NOMO-1 (cell line): ENCODE measurements around the gene HLCS.

Experiments used
- DNase-seq, 2 experiments: peaks; one replicate each; lab custom pipeline; 2025; ENCODE audit not compliant: unreplicated experiment in 2 of 2; lab: John Stamatoyannopoulos, UW

Gene HLCS

DNA sequence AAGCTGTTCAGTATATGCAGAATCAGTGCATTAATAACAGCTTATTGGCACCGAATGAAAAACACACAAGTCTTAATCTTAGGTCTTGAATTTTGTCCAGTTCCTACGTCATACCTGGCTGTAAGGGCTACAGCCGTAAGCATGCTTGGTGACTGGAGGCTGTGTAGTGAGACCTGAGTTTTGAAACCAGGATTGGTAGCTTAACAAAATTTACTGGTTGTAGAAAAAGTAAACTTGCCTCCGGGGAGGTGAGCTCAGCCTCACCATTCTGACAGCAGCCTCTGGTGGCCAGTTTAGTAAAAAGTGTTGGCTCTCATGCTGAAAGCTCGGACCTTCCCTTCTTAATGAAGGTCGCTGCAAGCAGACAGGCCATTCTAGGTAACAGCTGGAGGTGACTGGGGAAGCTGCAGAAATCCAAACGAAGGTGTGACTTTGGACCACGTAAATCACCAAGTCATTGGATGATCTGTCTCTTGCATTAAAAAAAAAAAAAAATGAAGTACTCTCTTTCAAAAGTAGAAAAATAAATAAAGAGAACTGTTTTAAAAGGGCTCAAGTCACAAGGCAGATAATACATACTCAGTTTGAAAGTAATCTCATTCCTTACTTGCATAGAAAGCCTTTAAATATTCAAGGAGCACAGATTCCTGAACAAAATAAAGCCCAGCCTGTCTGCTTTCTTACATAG is 48.9 kb downstream of the HLCS start:
- no peak for DNase-seq

DNA sequence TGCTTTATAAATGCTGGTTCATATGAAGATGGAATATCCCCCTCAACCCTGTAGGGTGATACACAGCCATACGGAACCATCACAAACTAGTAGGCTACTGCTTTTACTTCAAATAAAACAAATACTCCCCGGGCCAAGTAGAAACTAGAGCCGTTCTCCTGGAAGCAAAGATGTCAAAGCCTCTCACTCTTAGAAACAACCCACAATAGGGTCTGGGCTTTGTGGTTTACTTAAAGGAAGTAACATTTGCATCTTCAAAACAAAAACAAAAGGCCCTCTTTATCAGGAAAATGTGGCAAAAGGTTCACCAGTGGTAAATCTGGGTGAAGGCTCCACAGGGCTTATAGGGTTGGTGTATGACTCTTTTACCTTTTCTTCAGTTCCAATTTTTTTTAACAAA is 49.8 kb downstream of the HLCS start:
- no peak for DNase-seq

GRCh38 chr21:36915696-36916245 is 50.7 kb downstream of the HLCS start:
- DNase-seq, result no peak

DNA sequence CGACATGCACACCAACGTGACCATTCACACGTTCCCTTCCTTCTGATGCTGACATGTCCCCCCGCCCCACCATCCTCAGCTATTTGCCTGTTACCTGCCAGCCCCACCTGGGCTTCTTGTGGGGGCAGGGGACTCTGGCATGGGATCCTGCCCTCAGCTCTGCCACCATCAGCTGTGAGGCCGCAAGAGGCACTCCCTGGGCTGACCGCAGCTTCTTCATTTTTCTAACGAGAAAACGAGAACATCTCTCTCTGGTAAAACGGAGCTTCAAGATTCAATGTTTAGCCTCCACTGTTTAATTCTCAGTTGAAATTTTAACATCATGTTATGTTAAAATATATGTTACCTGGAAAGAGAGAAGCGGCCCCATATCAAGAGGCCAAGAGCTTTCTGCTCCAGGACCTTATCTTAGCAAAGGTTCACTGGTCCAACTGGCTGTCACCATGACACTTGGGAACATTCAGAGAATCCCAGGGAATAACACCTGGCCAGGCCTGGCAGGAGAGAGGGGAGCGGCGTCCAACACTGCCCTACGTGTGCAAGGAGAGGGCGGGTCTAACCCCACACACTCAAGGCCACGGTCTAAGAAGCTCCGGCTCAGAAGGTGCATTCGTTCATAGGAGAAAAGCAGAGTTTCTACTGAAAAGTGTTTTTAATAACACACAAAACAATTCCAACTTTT is 51.3 kb downstream of the HLCS start:
- peak; percentile 71 to 87 for DNase-seq

DNA sequence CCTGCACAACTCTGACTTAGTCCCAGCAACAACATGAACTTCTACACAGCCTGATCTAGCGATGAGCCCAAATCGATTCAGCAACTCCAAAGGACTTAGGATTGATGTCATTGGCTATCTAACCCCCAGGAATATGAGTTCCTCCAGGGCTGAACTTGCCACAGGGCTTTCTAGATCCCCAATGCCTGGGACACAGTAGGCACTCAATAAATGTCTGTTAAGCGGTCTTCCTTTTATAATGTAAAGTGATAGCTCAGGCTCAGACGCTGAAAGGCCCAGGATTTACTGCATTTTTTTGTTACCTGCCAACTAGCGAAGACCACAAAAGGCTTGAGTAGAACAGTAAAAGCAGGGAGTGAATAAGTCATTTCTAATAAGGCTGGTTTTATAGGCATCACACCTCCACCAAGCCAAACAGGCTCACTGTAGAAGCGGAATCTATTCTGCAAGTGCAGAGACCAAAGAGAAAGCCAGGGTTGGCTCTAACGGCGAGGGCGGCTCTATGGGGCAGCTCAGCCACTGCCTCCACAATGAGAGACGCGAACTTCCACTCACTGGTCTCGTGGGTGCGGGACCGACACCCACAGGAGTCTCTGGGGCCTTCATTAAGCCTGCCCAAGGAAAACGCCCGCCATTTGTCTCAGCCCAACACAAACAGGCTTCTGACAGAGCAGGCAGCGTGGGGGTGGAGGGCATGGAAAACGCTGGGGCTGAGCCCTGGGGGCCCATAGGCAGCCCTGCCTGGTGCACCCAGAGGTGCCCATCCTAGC is 52.0 kb downstream of the HLCS start:
- DNase-seq, result no peak

DNA sequence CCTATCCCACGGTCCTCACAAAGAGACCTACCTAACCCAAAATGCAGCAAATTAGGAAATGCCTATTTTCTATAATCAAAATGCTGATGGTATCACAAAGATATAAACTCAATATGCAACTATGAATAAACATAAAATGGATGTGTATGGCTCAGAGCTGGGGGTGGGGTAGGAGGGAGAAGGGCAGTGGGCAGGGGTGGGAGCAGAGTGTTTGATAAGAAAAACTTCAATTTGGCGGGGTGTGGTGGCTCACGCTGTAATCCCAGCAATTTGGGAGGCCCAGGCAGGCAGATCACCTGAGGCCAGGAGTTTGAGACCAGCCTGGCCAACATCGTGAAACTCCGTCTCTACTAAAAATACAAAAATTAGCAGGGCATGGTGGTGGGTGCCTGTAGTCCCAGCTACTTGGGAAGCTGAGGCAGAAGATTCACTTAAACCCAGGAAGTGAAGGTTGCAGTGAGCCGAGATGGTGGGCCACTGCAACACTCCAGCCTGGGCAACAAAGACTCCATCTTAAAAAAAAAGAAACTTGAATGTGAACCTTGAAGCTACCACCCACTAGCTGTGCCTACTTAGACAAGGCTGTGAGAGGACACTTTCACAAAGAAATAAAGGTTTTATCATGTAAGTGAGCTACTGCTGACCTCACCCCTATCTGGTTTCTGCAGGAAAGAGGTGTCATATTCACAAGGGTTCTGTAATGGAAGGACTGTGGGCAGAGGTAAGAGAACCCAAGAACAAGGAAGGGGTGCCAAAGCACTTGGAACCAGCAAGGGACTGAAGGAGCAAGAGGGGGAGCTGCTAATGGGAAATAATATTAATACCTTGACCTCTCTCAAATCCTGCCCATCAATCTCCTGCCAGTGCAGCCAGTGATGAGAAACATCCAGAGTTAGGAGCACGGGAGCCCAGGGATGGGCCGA is 53.0 kb downstream of the HLCS start:
- DNase-seq, result no peak

DNA sequence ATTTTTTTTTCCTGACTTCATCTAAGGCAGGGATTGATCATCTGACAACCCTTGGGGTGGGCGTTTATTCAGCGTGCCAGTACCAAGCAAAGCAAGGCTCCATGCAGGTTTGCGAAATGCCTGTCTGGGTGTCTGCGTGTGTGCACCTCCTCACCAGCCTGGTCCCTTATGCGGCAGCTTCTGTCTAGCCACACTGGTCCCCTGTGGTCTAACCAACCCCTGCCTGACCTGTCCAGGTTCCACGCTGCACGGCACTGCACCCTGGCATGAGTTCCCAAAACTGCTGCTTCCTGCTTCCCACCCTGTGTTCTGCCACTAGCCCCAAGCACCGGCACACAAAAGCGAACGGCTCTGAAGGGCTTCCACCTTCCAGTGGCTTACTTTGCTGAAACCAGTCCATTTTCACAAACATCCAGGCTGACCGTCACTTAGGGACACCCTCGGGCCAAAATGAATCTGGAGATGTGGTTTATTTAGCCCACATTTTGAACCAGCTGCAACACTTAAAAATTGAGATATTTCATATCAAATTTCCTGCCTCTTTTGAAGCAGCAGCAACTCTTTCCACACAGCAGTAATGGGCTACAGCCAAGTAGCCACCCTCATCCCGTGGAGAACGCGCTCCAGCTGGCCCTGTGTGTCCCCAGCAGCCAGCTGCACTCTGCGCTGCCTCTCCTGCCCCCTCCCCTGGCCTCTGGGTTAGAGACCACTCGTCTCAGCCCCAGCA is 55.7 kb downstream of the HLCS start:
- no peak for DNase-seq

DNA sequence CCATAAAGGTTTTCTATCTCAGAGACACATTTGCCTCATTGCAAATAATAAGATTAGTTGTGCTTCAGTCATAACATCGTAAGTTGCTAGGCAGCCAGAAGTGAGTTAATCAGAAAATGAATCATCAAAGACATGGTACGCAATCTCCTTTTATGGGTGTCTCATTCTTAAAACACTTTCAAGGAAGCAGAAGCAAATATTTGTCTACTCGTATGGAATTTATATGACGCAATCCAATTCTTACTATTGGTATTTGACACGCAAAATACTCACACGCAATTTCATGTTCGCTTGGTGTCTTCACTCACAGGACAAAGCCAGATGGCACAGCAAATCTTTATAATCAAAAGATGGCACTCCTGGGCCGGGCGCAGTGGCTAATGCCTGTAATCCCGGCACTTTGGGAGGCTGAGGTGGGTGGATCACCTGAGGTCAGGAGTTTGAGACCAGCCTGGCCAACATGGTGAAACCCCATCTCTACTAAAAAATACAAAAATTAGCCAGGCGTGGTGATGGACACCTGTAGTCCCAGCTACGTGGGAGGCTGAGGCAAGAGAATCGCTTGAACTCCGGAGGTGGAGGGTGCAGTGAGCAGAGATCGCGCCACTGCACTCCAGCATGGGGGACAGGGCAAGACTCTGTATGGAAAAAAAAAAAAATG is 56.4 kb downstream of the HLCS start:
- peak; percentile 58 to 98 for DNase-seq

DNA sequence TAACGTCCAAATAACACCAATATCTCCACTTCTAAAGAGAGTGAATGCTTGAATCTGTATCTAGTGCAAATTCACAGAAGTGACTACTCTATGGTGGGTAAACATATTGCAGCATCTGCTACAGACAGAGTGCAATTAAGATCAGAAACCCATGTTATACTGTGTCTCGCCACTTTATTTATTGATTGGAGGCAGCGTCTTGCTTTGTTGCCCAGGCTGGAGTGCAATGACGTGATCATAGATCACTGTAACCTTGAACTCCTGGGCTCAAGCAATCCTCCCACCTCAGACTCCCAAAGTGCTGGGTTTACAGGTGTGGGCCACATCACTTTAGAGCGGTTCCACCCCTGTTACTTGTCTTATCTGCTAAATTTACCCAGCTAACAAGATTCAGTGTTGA is 57.0 kb downstream of the HLCS start:
- peak in 1 of 2 experiments; percentile 3 for DNase-seq

DNA sequence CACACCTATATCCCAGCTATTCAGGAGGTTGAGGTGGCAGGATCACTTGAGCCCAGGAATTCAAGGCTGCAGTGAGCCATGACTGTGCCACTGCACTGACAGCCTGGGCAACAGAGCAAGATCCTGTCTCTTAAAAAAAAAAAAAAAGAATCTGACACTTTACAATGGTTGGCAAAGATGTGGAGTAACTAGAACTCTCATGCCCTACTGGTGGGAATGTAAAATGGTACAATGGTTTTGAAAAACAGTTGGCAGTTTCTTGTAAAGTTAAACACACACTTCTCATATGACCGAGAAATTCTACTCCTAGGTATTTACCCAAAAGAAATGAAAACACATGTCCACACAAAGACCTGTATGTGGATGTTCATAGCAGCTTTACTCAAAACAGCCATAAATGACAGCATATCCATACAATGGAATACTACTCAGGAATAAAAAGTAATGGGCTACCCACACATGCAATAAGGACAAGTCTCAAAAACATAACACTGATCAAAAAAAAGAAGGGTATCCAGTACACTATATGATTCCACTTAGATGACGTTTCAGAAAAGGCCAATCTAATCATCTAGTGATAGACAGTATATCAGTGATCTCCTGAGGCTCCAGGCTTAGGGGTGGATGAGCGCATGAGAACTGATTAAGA is 58.1 kb downstream of the HLCS start:
- DNase-seq, result no peak

GRCh38 chr21:36904093-36904666 is 62.3 kb downstream of the HLCS start:
- DNase-seq, result no peak

- DNase-seq, result no peak
Observed at GRCh38 chr21:36902793-36903192, 63.7 kb downstream of the HLCS start.

GRCh38 chr21:36902331-36902730 is 64.1 kb downstream of the HLCS start:
- DNase-seq, result no peak

DNA sequence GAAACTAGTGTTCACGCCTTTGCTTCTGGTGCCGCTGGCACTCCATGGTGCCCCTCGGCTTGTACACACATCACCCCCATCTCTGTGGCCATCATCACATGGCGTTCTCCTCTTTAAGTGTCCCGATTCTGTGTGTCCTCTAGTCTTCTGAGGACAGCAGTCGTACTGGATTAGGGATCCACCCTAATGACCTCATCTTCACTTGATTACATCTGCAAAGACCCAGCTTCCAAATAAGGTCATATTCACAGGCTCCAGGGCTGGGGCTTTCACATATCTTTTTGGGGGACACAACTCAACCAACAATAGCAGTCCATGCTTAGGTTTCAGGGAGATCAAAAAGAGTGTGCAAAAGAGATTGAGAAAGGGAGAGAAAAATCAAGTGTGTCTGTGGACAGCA is 64.9 kb downstream of the HLCS start:
- DNase-seq, result no peak

DNA sequence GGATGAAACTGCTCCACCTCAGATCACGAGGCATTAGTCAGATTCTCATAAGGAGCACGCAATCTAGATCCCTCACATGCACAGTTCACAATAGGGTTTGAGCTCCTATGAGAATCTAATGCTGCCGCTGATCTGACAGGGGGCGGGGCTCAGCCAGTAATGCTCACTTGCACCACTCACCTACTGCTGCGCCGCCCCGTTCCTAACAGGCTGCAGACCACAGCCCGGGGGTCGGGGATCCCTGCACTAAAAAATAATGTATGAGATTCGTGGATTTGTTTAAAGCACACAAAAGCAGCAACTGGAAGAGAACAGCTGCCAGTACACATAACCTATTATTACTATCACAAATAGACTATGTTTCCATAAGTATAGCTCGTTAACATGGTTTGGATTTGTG is 72.9 kb downstream of the HLCS start:
- no peak for DNase-seq

DNA sequence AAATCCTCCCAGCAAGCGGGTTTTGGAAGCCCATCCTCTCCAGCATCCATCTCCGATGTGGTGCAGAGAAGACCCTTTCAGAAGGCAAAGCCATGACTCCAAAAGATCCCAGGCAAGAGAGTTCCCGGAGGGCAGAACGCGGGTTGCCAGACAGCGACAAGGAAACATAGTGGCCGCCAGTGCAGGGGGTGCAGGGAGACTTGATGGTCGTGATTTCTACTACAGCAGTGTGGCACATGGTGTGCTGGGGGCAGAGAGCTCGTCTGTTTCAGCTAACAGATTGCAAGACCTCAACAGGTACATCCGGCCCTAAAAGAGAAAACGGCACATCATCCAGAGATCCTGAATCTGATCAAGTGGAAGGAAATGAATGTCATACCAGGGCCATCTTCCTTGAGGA is 74.3 kb downstream of the HLCS start:
- no peak for DNase-seq

DNA sequence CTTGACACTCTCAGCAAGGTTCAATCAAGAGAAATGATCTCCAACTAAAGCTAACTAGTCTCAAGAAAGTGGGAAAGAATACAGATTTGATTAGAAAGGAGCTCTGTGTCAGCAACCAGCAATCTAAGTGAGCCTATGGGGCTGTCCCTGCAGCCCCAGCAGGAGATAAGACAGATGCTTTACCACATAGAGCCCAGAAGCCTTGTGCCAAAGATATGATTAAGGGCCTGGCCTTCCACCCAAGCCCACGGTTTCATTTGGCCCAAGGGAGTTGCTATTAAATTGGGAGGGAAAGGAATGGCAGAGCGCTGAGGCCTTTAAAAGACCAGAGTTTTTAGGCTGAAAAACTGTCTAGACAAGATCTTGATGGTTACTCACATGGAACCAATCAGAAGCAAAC is 74.8 kb downstream of the HLCS start:
- no peak for DNase-seq

DNA sequence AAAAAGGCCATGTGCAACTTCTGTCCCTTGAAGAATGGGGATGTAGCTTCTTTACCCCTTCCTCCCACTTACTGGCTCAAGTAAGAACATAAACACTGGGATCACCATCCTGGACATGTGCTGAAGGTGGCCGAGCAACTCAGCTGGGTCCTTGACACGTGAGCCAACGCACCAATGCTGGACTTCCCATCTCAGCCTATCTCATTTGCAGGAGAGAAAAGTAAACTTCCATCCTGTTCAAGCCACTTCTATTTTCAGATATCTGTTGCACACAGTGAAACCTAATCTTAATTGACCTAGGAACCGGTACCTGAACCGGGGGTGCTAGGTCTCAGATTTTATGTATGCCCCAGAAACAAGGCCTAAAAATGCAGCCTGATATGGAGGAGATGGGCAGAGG is 75.3 kb downstream of the HLCS start:
- DNase-seq, result no peak

GRCh38 chr21:36890086-36890485 is 76.4 kb downstream of the HLCS start:
- DNase-seq, result no peak
